GM23338 (cell line): ENCODE results near the gene MAP3K13. TPM values are rescaled to one million over a fixed set of nuclear protein-coding genes. Genes with fewer than 3 reads are reported as not detected.

Source experiments
- ATAC-seq: fragments of 200-7000 bp; cut with Tn5 transposase; 3 replicates; pipeline ENCODE4 v1.9.1; 2020
- DNase-seq: peaks from one replicate; pipeline ENCODE4 v3.0.0-alpha.2; 2015; ENCODE audit warnings: low spot score
- H2AFZ ChIP-seq: fragments of 200-600 bp; sonication (generic); 2 replicates; pipeline ENCODE4 v1.8.0; 2016; ENCODE audit warnings: antibody characterized with exemption, mild to moderate bottlenecking, moderate library complexity
- H3F3A ChIP-seq: fragments of 200-600 bp; sonication (generic); replicated peaks from 2 replicates; pipeline ENCODE4 v1.8.0; 2017; ENCODE audit warnings: antibody characterized with exemption, mixed run types, low read depth
- H3K27ac ChIP-seq: fragments of 200-600 bp; sonication (generic); 2 replicates; pipeline ENCODE4 v1.6.1; 2016; ENCODE audit warnings: low read depth
- H3K27me3 ChIP-seq: fragments of 200-600 bp; sonication (generic); 2 replicates; pipeline ENCODE4 v1.8.0; 2016; ENCODE audit warnings: mild to moderate bottlenecking, mixed run types, moderate library complexity; ENCODE audit not compliant: insufficient read depth
- H3K36me3 ChIP-seq: fragments of 200-600 bp; sonication (generic); 2 replicates; pipeline ENCODE4 v1.8.0; 2016; ENCODE audit warnings: mild to moderate bottlenecking; ENCODE audit not compliant: insufficient read depth
- H3K4me1 ChIP-seq: fragments of 200-600 bp; sonication (generic); 2 replicates; pipeline ENCODE4 v1.8.0; 2016; ENCODE audit warnings: mild to moderate bottlenecking, moderate library complexity; ENCODE audit not compliant: insufficient read depth
- H3K4me2 ChIP-seq: fragments of 200-600 bp; sonication (generic); 2 replicates; pipeline ENCODE4 v1.7.1; 2017; ENCODE audit warnings: mixed run types
- H3K4me3 ChIP-seq: fragments of 200-600 bp; sonication (generic); 2 replicates; pipeline ENCODE4 v1.6.1; 2016; ENCODE audit warnings: mixed run types
- H3K79me2 ChIP-seq: fragments of 200-600 bp; sonication (generic); replicated peaks from 2 replicates; pipeline ENCODE4 v1.8.0; 2017; ENCODE audit warnings: mild to moderate bottlenecking; ENCODE audit not compliant: insufficient read depth
- H3K9me2 ChIP-seq: fragments of 200-600 bp; sonication (generic); 2 replicates; pipeline ENCODE4 v1.8.0; 2017; ENCODE audit not compliant: insufficient read depth
- H4K20me1 ChIP-seq: fragments of 200-600 bp; sonication (generic); replicated peaks from 2 replicates; pipeline ENCODE4 v1.8.0; 2017; ENCODE audit warnings: mild to moderate bottlenecking; ENCODE audit not compliant: insufficient read depth
- H3K27ac Mint-ChIP-seq: 2 replicates; pipeline ENCODE4 v1.8.0; 2020; ENCODE audit warnings: inconsistent platforms, mild to moderate bottlenecking, moderate library complexity, mixed read lengths
- H3K27me3 Mint-ChIP-seq: 3 replicates; pipeline ENCODE4 v1.8.0; 2022; ENCODE audit warnings: low read depth, mild to moderate bottlenecking, moderate library complexity, mixed read lengths, inconsistent platforms; ENCODE audit not compliant: insufficient read depth, poor library complexity
- H3K36me3 Mint-ChIP-seq: 3 replicates; pipeline ENCODE4 v1.8.0; 2021; ENCODE audit warnings: low read depth, mild to moderate bottlenecking, inconsistent platforms, moderate library complexity, mixed read lengths
- H3K4me1 Mint-ChIP-seq: 3 replicates; pipeline ENCODE4 v1.8.0; 2020; ENCODE audit warnings: mild to moderate bottlenecking, inconsistent platforms, mixed read lengths
- H3K4me3 Mint-ChIP-seq: 3 replicates; pipeline ENCODE4 v1.8.0; 2021; ENCODE audit warnings: moderate library complexity, mild to moderate bottlenecking, inconsistent platforms, mixed read lengths
- H3K9me3 Mint-ChIP-seq: 3 replicates; pipeline ENCODE4 v1.8.0; 2020; ENCODE audit warnings: moderate library complexity, mild to moderate bottlenecking, inconsistent platforms, mixed read lengths
- POLR2AphosphoS5 ChIP-seq: IDR thresholded peaks from 2 replicates; pipeline ENCODE4 v1.6.1; 2016; ENCODE audit warnings: antibody characterized with exemption, low read depth
- REST ChIP-seq: IDR thresholded peaks from one replicate; pipeline ENCODE4 v1.6.1; 2018; ENCODE audit warnings: antibody characterized with exemption; ENCODE audit not compliant: unreplicated experiment
- STAT1 ChIP-seq: IDR thresholded peaks from one replicate; pipeline ENCODE4 v1.6.1; 2016; ENCODE audit warnings: antibody characterized with exemption; ENCODE audit not compliant: unreplicated experiment
- ZNF114 ChIP-seq: fragments of 250-450 bp; sonication (Bioruptor Pico); IDR thresholded peaks from 2 replicates; pipeline ENCODE4 v1.5.0; 2020; ENCODE audit warnings: mild to moderate bottlenecking, moderate library complexity
- ZNF462 ChIP-seq: fragments of 250-450 bp; sonication (Bioruptor Pico); IDR thresholded peaks from 2 replicates; pipeline ENCODE4 v1.5.0; 2020; ENCODE audit warnings: mild to moderate bottlenecking, moderate library complexity
- polyA plus RNA-seq: library from polyadenylated mRNA; unstranded; fragments of >200 nt; fragmentation: Nextera tagmentation; extraction: Ambion mirVana; gene quantifications from 2 replicates; pipeline ENCODE4 v1.2.1, GENCODE V29; 2016
- total RNA-seq: library from RNA; depleted of rRNA; stranded (reverse); fragments of >200 nt; shearing (Covaris generic); gene quantifications from 2 replicates; pipeline ENCODE4 v1.2.3, GENCODE V29; 2014
- TF ChIP-seq, protein P1 (sequence below): IDR thresholded peaks from 2 replicates; pipeline ENCODE4 v1.6.1; 2016; ENCODE audit warnings: antibody characterized with exemption
- TF ChIP-seq, protein P2 (sequence below), 2 experiments: fragments of 200-600 bp in 1 of 2; sonication (generic) in 1 of 2; conservative IDR thresholded peaks; 2 replicates each; pipeline versions ENCODE4 v1.5.1 to v1.6.1; 2016 to 2017; ENCODE audit warnings: antibody characterized with exemption in 2 of 2, low read depth in 2 of 2, mild to moderate bottlenecking in 2 of 2, moderate library complexity in 1 of 2

The MAP3K13 gene
- total and polyA plus RNA-seq, 2 experiments from 2014 or later = 10.7 to 129 TPM

GRCh38 chr3:185534511-185534910, 171.6 kb downstream of the MAP3K13 start (continued):
- no peak for TF ChIP-seq REST
- TF ChIP-seq STAT1 = no peak
- TF ChIP-seq POLR2AphosphoS5 = no peak

DNA sequence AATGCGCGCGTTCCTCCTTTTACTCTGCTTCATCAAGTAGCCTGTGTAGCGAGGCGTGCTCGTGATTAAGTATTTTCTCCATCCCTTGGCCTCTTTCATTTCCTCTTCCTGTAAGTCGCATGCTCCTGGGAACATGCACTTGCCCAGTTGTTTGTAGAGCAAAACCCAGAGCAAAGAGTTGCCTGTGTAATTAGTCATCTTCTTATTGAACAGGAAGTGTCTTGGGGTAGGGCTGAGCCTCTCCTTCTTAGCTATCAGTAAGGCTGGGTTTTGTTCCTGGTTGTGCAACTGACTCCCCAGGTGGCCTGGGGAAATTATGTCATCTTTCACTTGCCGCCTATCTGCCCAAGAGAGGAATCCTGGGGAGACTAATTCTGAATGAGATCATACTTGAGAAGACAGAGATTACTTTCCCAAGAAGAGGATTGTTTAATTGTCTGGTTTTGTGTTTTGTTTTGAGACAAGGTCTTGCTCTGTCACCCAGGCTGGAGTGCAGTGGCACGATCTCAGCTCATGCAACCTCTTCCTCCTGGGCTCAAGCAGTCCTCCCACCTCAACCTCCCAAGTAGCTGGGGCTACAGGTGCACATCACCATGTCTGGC, 174.5 kb downstream of the MAP3K13 start:
- Histone ChIP-seq H3K9me2 (no peaks in the 10 kb centered on the region), H4K20me1 (no peaks in the 10 kb centered on the region), H3K4me2 (no peak overlapping the region), H2AFZ (peak overlapping the region; percentile 29; the same call in 1 of the 2 replicates), H3F3A (no peaks in the 10 kb centered on the region), H3K4me3 (no peak overlapping the region), H3K79me2 (no peaks in the 10 kb centered on the region), H3K36me3 (no peaks in the 10 kb centered on the region), H3K27ac (no peak overlapping the region), H3K4me1 (no peaks in the 10 kb centered on the region), H3K27me3 (no peaks in the 10 kb centered on the region)
- peak; percentile 3 for DNase-seq
- Mint-ChIP-seq H3K4me3 (no peak overlapping the region), H3K9me3 (no peaks in the 10 kb centered on the region), H3K36me3 (no peaks in the 10 kb centered on the region), H3K27me3 (peaks cover 2% of the 10 kb centered on the region), H3K27ac (no peak overlapping the region), H3K4me1 (0 out of 3 replicates have a peak, but pooled peaks cover 2% of the 10 kb centered on the region)
- no peak for ATAC-seq
- TF ChIP-seq REST (no peak), POLR2AphosphoS5 (no peak), STAT1 (no peak), ZNF114 (CRISPR knock-in tag) (no peak), ZNF462 (CRISPR knock-in tag) (no peak)
- TF ChIP-seq, protein P1, sequence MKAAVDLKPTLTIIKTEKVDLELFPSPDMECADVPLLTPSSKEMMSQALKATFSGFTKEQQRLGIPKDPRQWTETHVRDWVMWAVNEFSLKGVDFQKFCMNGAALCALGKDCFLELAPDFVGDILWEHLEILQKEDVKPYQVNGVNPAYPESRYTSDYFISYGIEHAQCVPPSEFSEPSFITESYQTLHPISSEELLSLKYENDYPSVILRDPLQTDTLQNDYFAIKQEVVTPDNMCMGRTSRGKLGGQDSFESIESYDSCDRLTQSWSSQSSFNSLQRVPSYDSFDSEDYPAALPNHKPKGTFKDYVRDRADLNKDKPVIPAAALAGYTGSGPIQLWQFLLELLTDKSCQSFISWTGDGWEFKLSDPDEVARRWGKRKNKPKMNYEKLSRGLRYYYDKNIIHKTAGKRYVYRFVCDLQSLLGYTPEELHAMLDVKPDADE = no peak
- TF ChIP-seq, protein P2, sequence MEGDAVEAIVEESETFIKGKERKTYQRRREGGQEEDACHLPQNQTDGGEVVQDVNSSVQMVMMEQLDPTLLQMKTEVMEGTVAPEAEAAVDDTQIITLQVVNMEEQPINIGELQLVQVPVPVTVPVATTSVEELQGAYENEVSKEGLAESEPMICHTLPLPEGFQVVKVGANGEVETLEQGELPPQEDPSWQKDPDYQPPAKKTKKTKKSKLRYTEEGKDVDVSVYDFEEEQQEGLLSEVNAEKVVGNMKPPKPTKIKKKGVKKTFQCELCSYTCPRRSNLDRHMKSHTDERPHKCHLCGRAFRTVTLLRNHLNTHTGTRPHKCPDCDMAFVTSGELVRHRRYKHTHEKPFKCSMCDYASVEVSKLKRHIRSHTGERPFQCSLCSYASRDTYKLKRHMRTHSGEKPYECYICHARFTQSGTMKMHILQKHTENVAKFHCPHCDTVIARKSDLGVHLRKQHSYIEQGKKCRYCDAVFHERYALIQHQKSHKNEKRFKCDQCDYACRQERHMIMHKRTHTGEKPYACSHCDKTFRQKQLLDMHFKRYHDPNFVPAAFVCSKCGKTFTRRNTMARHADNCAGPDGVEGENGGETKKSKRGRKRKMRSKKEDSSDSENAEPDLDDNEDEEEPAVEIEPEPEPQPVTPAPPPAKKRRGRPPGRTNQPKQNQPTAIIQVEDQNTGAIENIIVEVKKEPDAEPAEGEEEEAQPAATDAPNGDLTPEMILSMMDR (conservative IDR thresholded peaks at IDR 0.05; ENCODE audit: low read depth in 2 of 2) = no peak
